Fibroblast of pulmonary artery (primary cell): Measurements from ENCODE around the gene LMNTD2.

Source experiments
- DNase-seq: peaks from one replicate; pipeline ENCODE4 v3.0.0-alpha.2; 2010; ENCODE audit warnings: low read depth
- H3K4me3 ChIP-seq: replicated peaks from 2 replicates; pipeline ENCODE4 v1.5.1; 2011; ENCODE audit warnings: low read depth, mild to moderate bottlenecking, control low read depth, low read length, moderate library complexity
- TF ChIP-seq, protein P1 (sequence below): IDR thresholded peaks from 2 replicates; pipeline ENCODE4 v1.5.1; 2011; ENCODE audit warnings: mild to moderate bottlenecking, control low read depth, low read length, inconsistent platforms; ENCODE audit errors: missing control alignments

LMNTD2 gene

DNA sequence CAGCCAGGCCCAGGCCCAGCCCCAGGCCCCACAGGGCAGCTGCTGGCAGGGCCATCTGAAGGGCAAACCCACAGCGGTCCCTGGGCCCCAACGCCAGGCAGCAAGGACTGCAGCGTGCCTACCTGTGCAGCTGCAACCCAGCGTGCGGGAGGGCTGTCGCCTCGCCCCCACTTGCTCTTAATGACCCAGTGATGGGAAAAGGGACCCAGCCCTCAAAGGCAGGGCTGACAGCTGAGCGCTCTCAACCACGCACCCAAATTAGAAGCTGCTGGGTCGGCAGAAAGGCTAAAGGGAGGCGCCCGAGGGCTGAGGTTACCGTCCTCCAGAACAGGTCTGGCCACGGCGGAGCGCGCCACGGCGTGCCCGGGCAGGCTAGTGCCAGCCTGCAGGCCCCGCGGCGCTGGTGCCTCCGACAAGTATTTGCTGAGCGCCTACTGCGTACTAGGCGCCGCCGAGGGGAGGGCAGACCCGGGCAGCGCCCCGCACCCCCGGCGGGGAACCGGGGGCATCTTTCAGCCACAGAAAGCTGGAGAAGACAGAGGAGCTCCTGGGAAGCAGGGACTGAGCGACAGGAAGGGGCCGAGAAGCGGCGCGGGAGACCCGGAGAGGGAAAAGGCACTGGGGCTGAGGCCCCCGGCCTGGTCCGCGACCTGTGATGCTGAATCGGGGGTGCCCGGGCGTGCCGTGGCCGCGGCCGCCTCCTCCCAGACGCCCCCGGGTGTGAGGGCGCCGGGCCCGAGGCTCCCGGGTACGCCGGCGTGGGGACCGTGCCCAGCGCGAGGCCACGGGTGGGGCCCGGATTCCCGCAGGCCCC, 25.9 kb downstream of the LMNTD2 start:
- TF ChIP-seq, protein P1, sequence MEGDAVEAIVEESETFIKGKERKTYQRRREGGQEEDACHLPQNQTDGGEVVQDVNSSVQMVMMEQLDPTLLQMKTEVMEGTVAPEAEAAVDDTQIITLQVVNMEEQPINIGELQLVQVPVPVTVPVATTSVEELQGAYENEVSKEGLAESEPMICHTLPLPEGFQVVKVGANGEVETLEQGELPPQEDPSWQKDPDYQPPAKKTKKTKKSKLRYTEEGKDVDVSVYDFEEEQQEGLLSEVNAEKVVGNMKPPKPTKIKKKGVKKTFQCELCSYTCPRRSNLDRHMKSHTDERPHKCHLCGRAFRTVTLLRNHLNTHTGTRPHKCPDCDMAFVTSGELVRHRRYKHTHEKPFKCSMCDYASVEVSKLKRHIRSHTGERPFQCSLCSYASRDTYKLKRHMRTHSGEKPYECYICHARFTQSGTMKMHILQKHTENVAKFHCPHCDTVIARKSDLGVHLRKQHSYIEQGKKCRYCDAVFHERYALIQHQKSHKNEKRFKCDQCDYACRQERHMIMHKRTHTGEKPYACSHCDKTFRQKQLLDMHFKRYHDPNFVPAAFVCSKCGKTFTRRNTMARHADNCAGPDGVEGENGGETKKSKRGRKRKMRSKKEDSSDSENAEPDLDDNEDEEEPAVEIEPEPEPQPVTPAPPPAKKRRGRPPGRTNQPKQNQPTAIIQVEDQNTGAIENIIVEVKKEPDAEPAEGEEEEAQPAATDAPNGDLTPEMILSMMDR = no peak
- no peak for DNase-seq
- peak overlapping the region; percentile 72 for H3K4me3 ChIP-seq

GRCh38 chr11:533586-534395, 26.7 kb downstream of the LMNTD2 start:
- peak overlapping the region; percentile 72 for H3K4me3 ChIP-seq
- no peak for DNase-seq
- TF ChIP-seq, protein P1 = no peak

DNA sequence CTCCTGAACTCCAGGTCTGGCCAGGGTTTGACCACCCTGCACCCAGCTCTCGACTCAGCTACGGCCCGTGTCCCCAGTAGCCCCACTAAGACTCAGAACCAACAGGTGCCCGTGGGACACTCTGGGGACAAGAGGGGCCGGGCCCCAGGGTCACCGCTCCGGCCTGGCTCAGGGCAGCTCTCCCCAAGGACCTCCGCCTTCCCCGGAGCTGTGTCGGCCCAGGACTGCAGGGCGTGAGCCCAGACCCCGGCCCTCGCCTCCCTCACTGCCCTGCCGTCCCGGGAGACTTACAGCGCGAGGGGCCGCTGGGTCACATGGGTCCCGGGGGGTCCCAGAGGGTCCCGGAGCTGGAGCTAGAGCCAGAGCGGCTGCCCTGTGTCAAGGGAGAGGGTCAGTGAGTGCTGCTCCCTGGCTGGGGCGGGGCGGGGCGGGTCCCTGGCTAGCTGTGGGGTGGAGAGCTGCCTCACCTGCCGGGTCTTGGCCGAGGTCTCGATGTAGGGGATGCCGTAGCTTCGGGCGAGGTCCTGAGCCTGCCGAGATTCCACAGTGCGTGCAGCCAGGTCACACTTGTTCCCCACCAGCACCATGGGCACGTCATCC, 27.5 kb downstream of the LMNTD2 start:
- H3K4me3 ChIP-seq = no peak overlapping the region
- TF ChIP-seq, protein P1 = no peak

GRCh38 chr11:532527-532985, 28.0 kb downstream of the LMNTD2 start:
- TF ChIP-seq, protein P1 = no peak
- no peak overlapping the region for H3K4me3 ChIP-seq
- no peak for DNase-seq

More for the DNA sequence above, 27.5 kb downstream of the LMNTD2 start:
- no peak for DNase-seq

DNA sequence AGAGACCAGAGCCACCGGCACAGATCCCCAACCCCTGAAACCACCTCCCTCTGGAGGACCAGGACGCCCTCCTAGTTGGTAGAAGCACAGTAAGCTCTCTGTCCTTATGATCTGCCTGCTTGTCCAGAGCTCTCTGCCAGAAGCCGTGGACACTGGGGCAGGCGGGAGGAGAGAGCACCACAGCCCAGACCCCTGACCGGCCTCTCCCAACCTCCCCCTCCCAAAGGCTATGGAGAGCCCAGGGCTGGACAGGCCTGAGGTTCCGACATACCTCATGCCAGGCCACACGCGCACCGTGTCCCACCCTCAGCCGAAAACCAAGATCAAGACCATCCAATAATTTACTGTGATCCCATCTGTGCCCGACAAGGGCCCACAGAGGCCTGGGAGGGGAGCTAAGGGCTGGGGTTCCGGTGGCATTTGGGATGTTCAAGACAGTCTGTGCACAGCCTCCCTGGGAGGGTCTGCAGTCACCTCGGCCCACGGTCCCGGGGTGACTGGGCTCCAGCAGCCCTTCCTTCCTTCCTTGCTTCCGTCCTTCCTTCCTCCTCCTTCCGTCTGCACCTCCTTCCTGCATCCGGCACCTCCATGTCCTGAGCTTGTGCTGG, 28.5 kb downstream of the LMNTD2 start:
- DNase-seq = no peak
- TF ChIP-seq, protein P1 = no peak
- H3K4me3 ChIP-seq = no peak overlapping the region

DNA sequence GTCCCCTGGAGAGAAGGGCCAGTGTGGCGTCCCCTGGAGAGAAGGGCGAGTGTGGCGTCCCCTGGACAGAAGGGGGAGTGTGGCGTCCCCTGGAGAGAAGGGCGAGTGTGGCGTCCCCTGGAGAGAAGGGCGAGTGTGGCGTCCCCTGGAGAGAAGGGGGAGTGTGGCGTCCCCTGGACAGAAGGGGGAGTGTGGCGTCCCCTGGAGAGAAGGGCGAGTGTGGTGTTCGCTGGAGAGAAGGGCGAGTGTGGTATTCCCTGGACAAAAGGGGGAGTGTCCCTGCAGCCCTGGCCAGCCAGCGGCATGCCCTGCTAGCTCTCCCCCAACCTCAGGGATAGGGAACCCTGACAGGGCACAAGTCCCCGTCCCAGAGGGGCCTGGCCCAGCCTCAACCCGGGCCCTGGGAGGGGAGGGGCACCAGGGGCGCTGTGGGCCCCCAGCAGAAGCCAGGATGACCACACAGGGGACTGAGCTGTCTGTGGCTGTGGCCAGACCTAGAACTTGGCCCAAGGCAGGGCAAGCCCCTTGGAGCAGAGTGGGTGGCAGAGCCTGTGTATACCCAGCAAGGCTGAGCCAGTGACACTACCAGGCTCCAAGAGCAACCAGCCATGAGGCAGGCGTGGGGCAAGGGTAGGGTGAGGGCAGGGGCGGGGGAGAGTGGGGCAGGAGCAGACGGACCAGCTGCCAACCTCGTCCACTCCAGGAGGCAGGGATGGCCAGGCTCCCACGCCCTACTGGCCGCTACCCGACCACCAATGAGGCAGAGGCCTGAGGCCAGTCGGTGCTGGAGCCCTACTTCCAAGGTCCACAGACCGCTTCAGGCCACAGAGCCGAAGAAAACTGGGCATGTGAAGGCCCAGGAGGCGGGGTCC, 29.3 kb downstream of the LMNTD2 start:
- no peak for DNase-seq
- TF ChIP-seq, protein P1 = no peak

More for the DNA sequence above, 29.3 kb downstream of the LMNTD2 start:
- no peak overlapping the region for H3K4me3 ChIP-seq
